Endothelial cell (in vitro differentiated cells): ENCODE measurements around the gene SBF2. TPM values are rescaled to one million over a fixed set of nuclear protein-coding genes. Genes with fewer than 3 reads are reported as not detected.

ENCODE experiments used
- DNase-seq: peaks from one replicate; pipeline ENCODE4 v3.0.0; 2021; ENCODE audit warnings: low spot score
- H3K27ac Mint-ChIP-seq: one replicate; pipeline ENCODE4 v1.8.0; 2021; ENCODE audit warnings: mixed read lengths, inconsistent platforms; ENCODE audit not compliant: unreplicated experiment
- H3K27me3 Mint-ChIP-seq: one replicate; pipeline ENCODE4 v1.8.0; 2021; ENCODE audit warnings: mild to moderate bottlenecking, moderate library complexity, mixed read lengths, inconsistent platforms; ENCODE audit not compliant: unreplicated experiment
- H3K36me3 Mint-ChIP-seq: one replicate; pipeline ENCODE4 v1.8.0; 2021; ENCODE audit warnings: mild to moderate bottlenecking, low read depth, mixed read lengths, inconsistent platforms; ENCODE audit not compliant: unreplicated experiment
- H3K4me1 Mint-ChIP-seq: one replicate; pipeline ENCODE4 v1.8.0; 2021; ENCODE audit warnings: mild to moderate bottlenecking, mixed read lengths, inconsistent platforms; ENCODE audit not compliant: unreplicated experiment
- H3K4me3 Mint-ChIP-seq: one replicate; pipeline ENCODE4 v1.8.0; 2021; ENCODE audit warnings: mild to moderate bottlenecking, mixed read lengths, inconsistent platforms; ENCODE audit not compliant: unreplicated experiment
- H3K9me3 Mint-ChIP-seq: one replicate; pipeline ENCODE4 v1.8.0; 2021; ENCODE audit warnings: mixed read lengths, inconsistent platforms; ENCODE audit not compliant: unreplicated experiment
- CTCF ChIP-seq: fragments of 200-600 bp; sonication (generic); IDR thresholded peaks from one replicate; pipeline ENCODE4 v1.5.0; 2021; ENCODE audit warnings: antibody characterized with exemption; ENCODE audit not compliant: unreplicated experiment
- total RNA-seq: library from RNA; stranded (reverse); fragmentation: NEBNext Ultra II Directional; extraction: Animal tissue kit (Norgen Biotek cat#: 25700); gene quantifications from one replicate; pipeline ENCODE4 v1.2.1, GENCODE V29; 2021; ENCODE audit not compliant: unreplicated experiment

Gene SBF2
- total RNA-seq, 1 donor from 2014 or later, result 40.8 TPM

GRCh38 chr11:9982127-9982795 lies 311.8 kb downstream of the SBF2 start:
- H3K36me3 Mint-ChIP-seq, result peaks cover 12% of the 10 kb centered on the region
- no peak for TF ChIP-seq CTCF
- H3K4me3 Mint-ChIP-seq, result no peak overlapping the region
- H3K4me1 Mint-ChIP-seq, result peaks cover 7% of the 10 kb centered on the region
- H3K27me3 Mint-ChIP-seq, result peaks cover 2% of the 10 kb centered on the region
- no peak for DNase-seq
- H3K27ac Mint-ChIP-seq, result peak overlapping the region; percentile 55
- no peaks in the 10 kb centered on the region for H3K9me3 Mint-ChIP-seq

GRCh38 chr11:9980931-9981330 lies 313.1 kb downstream of the SBF2 start:
- H3K4me1 Mint-ChIP-seq, result peaks cover 7% of the 10 kb centered on the region
- no peak for TF ChIP-seq CTCF
- H3K4me3 Mint-ChIP-seq, result no peak overlapping the region
- H3K36me3 Mint-ChIP-seq, result peaks cover 7% of the 10 kb centered on the region
- no peak overlapping the region for H3K27ac Mint-ChIP-seq
- no peak for DNase-seq
- peaks cover 2% of the 10 kb centered on the region for H3K27me3 Mint-ChIP-seq
- H3K9me3 Mint-ChIP-seq, result no peaks in the 10 kb centered on the region

GRCh38 chr11:9977554-9977953 lies 316.5 kb downstream of the SBF2 start:
- peaks cover 10% of the 10 kb centered on the region for H3K4me1 Mint-ChIP-seq
- H3K27ac Mint-ChIP-seq, result peak overlapping the region; percentile 4
- no peak for TF ChIP-seq CTCF
- no peaks in the 10 kb centered on the region for H3K9me3 Mint-ChIP-seq
- H3K4me3 Mint-ChIP-seq, result no peak overlapping the region
- DNase-seq, result no peak
- H3K27me3 Mint-ChIP-seq, result no peaks in the 10 kb centered on the region
- no peaks in the 10 kb centered on the region for H3K36me3 Mint-ChIP-seq

- Mint-ChIP-seq H3K27me3 (no peaks in the 10 kb centered on the region), H3K9me3 (no peaks in the 10 kb centered on the region), H3K4me3 (no peak overlapping the region), H3K4me1 (peaks cover 10% of the 10 kb centered on the region), H3K27ac (no peak overlapping the region), H3K36me3 (no peaks in the 10 kb centered on the region)
- no peak for DNase-seq
- TF ChIP-seq CTCF, result no peak
Observed at GRCh38 chr11:9974375-9974774, 319.6 kb downstream of the SBF2 start.

- Mint-ChIP-seq H3K4me1 (peaks cover 10% of the 10 kb centered on the region), H3K27me3 (no peaks in the 10 kb centered on the region), H3K36me3 (no peaks in the 10 kb centered on the region), H3K27ac (no peak overlapping the region), H3K4me3 (no peak overlapping the region), H3K9me3 (no peaks in the 10 kb centered on the region)
- DNase-seq, result no peak
- TF ChIP-seq CTCF, result no peak
Observed at GRCh38 chr11:9973921-9974320, 320.1 kb downstream of the SBF2 start.
